Kidney epithelial cell (primary cell): ENCODE results near the gene DNMT3B. TPM values are rescaled to one million over a fixed set of nuclear protein-coding genes. Genes with fewer than 3 reads are reported as not detected.
"Not testable (repeated sequence)": the region's sequence is repeated elsewhere in the genome, so short reads cannot be mapped to it uniquely, and the experiment has no call there.

Experiments used
- DNase-seq: peaks from one replicate; pipeline ENCODE4 v3.0.0-alpha.2; 2010; ENCODE audit warnings: low read depth
- H3K27me3 ChIP-seq: 2 replicates; pipeline ENCODE4 v1.6.0; 2011; ENCODE audit warnings: low read length; ENCODE audit not compliant: control insufficient read depth, insufficient read depth
- H3K36me3 ChIP-seq: 2 replicates; pipeline ENCODE4 v1.5.1; 2011; ENCODE audit warnings: low read length; ENCODE audit not compliant: control insufficient read depth, insufficient read depth
- H3K4me3 ChIP-seq: 2 replicates; pipeline ENCODE4 v1.5.1; 2011; ENCODE audit warnings: low read depth, mild to moderate bottlenecking, control low read depth, low read length
- total RNA-seq: library from RNA; depleted of rRNA; stranded (reverse); fragments of >200 nt; gene quantifications from 2 replicates; pipeline ENCODE4 v1.2.3, GENCODE V29; 2015
- TF ChIP-seq, protein P1 (sequence below): IDR thresholded peaks from 2 replicates; pipeline ENCODE4 v1.5.1; 2011; ENCODE audit warnings: mild to moderate bottlenecking, moderate library complexity, low read length, control low read depth, inconsistent platforms; ENCODE audit not compliant: insufficient read depth, poor library complexity, severe bottlenecking

DNMT3B gene
- total RNA-seq, 1 donor from 2014 or later, result 9.0 TPM

DNA sequence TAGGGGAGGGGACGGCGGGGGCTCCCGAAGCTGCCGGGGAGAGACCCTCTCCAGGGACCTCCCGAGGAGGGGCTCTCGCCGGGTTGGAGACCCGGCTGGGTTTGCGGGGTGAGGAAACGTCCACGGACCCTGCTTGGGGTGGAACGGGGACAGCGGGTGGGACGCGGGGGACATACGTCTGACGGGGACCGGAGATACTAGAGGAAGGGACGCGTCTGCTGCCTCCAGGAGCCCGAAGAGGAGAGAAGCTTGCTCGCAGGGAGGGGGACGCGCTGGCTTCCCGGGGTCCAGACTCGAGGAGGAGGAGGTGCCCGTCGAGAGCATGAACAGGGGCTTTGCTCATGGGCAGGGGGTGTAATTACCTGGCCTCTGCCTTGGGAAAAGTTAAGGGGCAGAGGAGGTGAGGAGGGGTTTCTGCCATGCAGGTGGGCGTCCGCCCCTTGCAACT is 593 bp downstream of the DNMT3B start:
- TF ChIP-seq, protein P1, sequence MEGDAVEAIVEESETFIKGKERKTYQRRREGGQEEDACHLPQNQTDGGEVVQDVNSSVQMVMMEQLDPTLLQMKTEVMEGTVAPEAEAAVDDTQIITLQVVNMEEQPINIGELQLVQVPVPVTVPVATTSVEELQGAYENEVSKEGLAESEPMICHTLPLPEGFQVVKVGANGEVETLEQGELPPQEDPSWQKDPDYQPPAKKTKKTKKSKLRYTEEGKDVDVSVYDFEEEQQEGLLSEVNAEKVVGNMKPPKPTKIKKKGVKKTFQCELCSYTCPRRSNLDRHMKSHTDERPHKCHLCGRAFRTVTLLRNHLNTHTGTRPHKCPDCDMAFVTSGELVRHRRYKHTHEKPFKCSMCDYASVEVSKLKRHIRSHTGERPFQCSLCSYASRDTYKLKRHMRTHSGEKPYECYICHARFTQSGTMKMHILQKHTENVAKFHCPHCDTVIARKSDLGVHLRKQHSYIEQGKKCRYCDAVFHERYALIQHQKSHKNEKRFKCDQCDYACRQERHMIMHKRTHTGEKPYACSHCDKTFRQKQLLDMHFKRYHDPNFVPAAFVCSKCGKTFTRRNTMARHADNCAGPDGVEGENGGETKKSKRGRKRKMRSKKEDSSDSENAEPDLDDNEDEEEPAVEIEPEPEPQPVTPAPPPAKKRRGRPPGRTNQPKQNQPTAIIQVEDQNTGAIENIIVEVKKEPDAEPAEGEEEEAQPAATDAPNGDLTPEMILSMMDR, result no peak
- Histone ChIP-seq H3K4me3 (peak overlapping the region; percentile 78), H3K27me3 (no peaks in the 10 kb centered on the region), H3K36me3 (no peaks in the 10 kb centered on the region)
- DNase-seq, result no peak

DNA sequence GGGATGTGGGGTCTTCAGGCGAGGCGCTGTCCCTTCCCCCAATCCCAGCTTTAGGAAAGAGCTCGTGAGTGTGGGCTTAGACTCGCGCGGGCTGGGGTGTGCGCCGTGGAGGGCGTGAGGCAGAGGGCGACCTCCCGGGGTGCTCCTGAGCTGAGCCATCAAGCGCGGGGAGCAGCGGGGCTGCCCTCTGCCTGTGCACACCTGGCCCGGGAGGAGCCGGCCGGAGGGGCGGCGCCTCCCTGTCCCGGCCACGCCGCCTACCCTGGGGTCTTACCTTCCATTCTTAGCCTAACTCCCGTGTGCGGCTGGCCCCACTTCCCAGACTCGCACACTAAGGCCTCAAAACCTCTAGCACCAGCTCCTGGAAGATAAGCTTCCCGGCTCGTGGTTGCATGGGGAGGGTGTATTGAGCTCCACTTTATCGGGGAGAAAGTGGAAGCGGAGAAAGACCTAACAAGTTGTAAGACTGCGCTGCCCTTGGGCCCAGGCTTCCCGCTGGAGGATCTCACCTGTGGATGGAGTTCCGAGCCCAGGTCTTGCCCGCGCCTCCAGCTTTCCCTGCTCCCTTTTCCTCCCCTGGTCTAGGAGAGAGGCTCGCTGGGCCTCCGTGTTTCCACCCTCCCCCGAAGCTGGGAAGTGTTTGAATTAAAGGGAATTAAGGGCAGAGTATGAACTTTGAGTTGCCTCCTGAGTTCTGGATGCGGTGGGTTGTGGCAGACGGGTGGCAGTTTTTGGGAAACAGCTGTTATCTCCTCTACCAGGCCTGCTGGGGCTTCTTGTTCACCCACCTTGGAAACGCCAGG is 1.2 kb downstream of the DNMT3B start:
- Histone ChIP-seq H3K4me3 (peak overlapping the region; percentile 78), H3K36me3 (no peaks in the 10 kb centered on the region), H3K27me3 (no peaks in the 10 kb centered on the region)
- DNase-seq, result no peak
- TF ChIP-seq, protein P1, result no peak

- Histone ChIP-seq H3K4me3 (peak overlapping the region; percentile 78), H3K36me3 (no peaks in the 10 kb centered on the region), H3K27me3 (no peaks in the 10 kb centered on the region)
- TF ChIP-seq, protein P1, result no peak
- no peak for DNase-seq
Observed at GRCh38 chr20:32764005-32764960, 2.1 kb downstream of the DNMT3B start.

- not testable (repeated sequence) for H3K36me3 ChIP-seq, DNase-seq, H3K4me3 ChIP-seq, H3K27me3 ChIP-seq
Observed at GRCh38 chr20:32765230-32765875, 3.2 kb downstream of the DNMT3B start.

GRCh38 chr20:32767418-32768198 is 5.4 kb downstream of the DNMT3B start:
- TF ChIP-seq, protein P1, result no peak
- DNase-seq, result no peak
- Histone ChIP-seq H3K36me3 (no peaks in the 10 kb centered on the region), H3K27me3 (no peaks in the 10 kb centered on the region), H3K4me3 (no peak overlapping the region)
